ENCODE measurements around the gene NAP1L1.

GRCh38 chr12:76057326-76057725 lies 27.2 kb downstream of the NAP1L1 start:
- no peak for TF ChIP-seq CTCF (IDR thresholded peaks at IDR 0.05)
- no peak for TF ChIP-seq POLR2A (IDR thresholded peaks at IDR 0.05)

All from Peyer's patch (tissue), 4 donors.